Ovary (tissue), 1 donor: Measurements from ENCODE around the gene FGGY.

ENCODE experiments used
- EP300 ChIP-seq: sonication (generic); formaldehyde crosslinking; IDR thresholded peaks from one replicate; pipeline ENCODE4 v1.6.1; 2017; ENCODE audit warnings: antibody characterized with exemption
- POLR2A ChIP-seq: fragments of 450-650 bp; IDR thresholded peaks from one replicate; pipeline ENCODE4 v1.6.1; 2017; ENCODE audit warnings: antibody characterized with exemption, mild to moderate bottlenecking, moderate library complexity

- no peak for TF ChIP-seq POLR2A
- no peak for TF ChIP-seq EP300
Observed at GRCh38 chr1:59499943-59500569, 203.2 kb downstream of the FGGY start.
